CD4-positive, CD25-positive, alpha-beta regulatory T cell (primary cell): ENCODE data around the gene WDFY4. TPM values are rescaled to one million over a fixed set of nuclear protein-coding genes. Genes with fewer than 3 reads are reported as not detected.

Source experiments
- ATAC-seq, 2 donors: fragments of 150-1000 bp; cut with Tn5 transposase; one replicate each; pipeline ENCODE4 v1.10.0; 2021; ENCODE audit warnings: low read depth in 2 of 2, moderate number of reproducible peaks in 2 of 2, moderate library complexity in 1 of 2
- DNase-seq, 3 donors: peaks; one replicate each; pipeline versions ENCODE4 v3.0.0 to v3.0.0-alpha.2; 2012 to 2022; ENCODE audit warnings: mixed read lengths in 1 of 3
- H3K27ac ChIP-seq: one replicate; pipeline ENCODE4 v1.7.0; 2013; ENCODE audit warnings: mild to moderate bottlenecking, low read length; ENCODE audit not compliant: insufficient read depth, poor library complexity, severe bottlenecking
- H3K27me3 ChIP-seq: one replicate; pipeline ENCODE4 v1.7.0; 2013; ENCODE audit warnings: low read length; ENCODE audit not compliant: control insufficient read depth, insufficient read depth
- H3K36me3 ChIP-seq: one replicate; pipeline ENCODE4 v1.7.0; 2013; ENCODE audit warnings: mild to moderate bottlenecking, low read length, moderate library complexity; ENCODE audit not compliant: control insufficient read depth, insufficient read depth
- H3K4me1 ChIP-seq: 2 replicates; pipeline ENCODE4 v1.7.0; 2013; ENCODE audit warnings: mild to moderate bottlenecking, low read length; ENCODE audit not compliant: insufficient read depth, control insufficient read depth, poor library complexity, severe bottlenecking
- H3K4me3 ChIP-seq: one replicate; pipeline ENCODE4 v1.7.0; 2013; ENCODE audit warnings: low read depth, mild to moderate bottlenecking, low read length, moderate library complexity
- H3K9me3 ChIP-seq, 2 experiments: 1 replicate in 1 of 2; 2 replicates in 1 of 2; pipeline ENCODE4 v1.7.0; 2013; ENCODE audit warnings: low read length in 2 of 2, mild to moderate bottlenecking in 1 of 2, moderate library complexity in 1 of 2; ENCODE audit not compliant: control insufficient read depth in 2 of 2
- H3K27ac Mint-ChIP-seq, 3 donors: one replicate each; pipeline ENCODE4 v1.8.0; 2020 to 2022; ENCODE audit warnings: mild to moderate bottlenecking in 3 of 3, mixed read lengths in 3 of 3, moderate library complexity in 2 of 3
- H3K27me3 Mint-ChIP-seq: one replicate; pipeline ENCODE4 v1.8.0; 2022; ENCODE audit warnings: mild to moderate bottlenecking, mixed read lengths
- H3K36me3 Mint-ChIP-seq: one replicate; pipeline ENCODE4 v1.8.0; 2020; ENCODE audit warnings: mixed read lengths
- H3K4me1 Mint-ChIP-seq, 4 donors: one replicate each; pipeline ENCODE4 v1.8.0; 2020 to 2022; ENCODE audit warnings: mixed read lengths in 4 of 4, mild to moderate bottlenecking in 1 of 4
- H3K4me3 Mint-ChIP-seq, 4 donors: one replicate each; pipeline ENCODE4 v1.8.0; 2020 to 2022; ENCODE audit warnings: mild to moderate bottlenecking in 4 of 4, mixed read lengths in 4 of 4, moderate library complexity in 3 of 4
- H3K9me3 Mint-ChIP-seq, 7 donors: one replicate each; pipeline ENCODE4 v1.8.0; 2020 to 2022; ENCODE audit warnings: mixed read lengths in 7 of 7, mild to moderate bottlenecking in 3 of 7, moderate library complexity in 2 of 7
- polyA plus RNA-seq, 4 donors: library from polyadenylated mRNA; unstranded; fragments of 300-500 nt; fragmentation: Illumina TruSeq; gene quantifications; one replicate each; pipeline ENCODE4 v1.2.3, GENCODE V29; 2021
- total RNA-seq: library from RNA; stranded (reverse); gene quantifications from one replicate; pipeline ENCODE4 v1.2.3, GENCODE V29; 2022

The WDFY4 gene, protein sequence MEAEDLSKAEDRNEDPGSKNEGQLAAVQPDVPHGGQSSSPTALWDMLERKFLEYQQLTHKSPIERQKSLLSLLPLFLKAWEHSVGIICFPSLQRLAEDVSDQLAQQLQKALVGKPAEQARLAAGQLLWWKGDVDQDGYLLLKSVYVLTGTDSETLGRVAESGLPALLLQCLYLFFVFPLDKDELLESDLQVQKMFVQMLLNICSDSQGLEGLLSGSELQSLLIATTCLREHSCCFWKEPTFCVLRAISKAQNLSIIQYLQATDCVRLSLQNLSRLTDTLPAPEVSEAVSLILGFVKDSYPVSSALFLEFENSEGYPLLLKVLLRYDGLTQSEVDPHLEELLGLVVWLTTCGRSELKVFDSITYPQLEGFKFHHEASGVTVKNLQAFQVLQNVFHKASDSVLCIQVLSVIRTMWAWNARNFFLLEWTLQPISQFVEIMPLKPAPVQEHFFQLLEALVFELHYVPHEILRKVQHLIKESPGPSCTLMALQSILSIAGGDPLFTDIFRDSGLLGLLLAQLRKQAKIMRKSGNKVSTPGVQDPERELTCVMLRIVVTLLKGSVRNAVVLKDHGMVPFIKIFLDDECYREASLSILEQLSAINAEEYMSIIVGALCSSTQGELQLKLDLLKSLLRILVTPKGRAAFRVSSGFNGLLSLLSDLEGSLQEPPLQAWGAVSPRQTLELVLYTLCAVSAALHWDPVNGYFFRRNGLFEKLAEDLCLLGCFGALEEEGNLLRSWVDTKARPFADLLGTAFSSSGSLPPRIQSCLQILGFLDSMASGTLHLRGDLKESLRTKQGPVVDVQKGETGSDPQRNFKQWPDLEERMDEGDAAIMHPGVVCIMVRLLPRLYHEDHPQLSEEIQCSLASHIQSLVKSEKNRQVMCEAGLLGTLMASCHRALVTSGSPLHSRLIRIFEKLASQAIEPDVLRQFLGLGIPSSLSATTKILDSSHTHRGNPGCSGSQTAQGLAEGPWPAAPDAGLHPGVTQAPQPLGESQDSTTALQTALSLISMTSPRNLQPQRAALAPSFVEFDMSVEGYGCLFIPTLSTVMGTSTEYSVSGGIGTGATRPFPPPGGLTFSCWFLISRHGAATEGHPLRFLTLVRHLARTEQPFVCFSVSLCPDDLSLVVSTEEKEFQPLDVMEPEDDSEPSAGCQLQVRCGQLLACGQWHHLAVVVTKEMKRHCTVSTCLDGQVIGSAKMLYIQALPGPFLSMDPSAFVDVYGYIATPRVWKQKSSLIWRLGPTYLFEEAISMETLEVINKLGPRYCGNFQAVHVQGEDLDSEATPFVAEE (N-terminal part only)
- total RNA-seq (0.57 TPM), polyA plus RNA-seq (under 1 TPM; 0.15 to 0.51 (median 0.26) TPM)

DNA sequence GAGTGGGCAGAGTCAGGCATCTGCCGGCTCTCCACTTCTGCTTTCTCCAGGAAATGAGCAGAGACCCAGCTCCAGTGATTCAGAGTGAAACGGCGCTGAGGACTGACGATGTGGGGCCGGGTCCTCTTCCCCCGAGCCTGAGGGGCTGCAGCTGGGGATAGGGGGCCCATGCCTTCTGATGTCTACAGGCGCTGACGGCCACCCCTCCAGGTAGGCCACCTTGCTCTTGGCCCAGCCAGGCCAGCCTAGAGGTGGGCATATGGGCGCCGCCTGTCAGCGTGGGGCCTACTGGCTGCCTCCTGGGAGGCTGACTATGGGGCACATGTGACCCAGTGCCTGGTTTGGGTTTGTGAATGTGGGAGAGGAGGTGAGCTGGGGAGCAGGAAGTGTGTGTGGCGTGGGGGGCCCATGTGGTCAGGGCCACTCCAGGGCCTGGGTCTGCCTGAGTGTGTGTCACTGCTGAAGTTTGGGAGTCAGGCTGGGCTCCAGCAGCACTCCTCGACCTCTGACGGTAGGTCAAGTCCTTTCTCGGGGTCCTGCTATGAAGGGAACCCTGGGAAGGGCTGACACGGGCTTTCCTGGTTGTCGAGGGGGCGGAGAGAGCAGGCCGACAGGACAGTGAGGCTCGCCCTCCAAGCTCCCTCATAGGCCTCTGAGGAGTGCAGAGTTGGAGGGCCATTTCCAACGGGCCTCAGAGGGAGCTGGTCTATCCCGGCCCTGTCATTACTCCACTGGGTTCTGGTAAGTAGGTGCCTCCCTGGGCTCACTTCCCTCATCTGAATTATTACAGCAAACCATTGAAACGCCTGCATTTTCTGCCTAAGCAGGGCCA is at the start of gene WDFY4:
WDFY4 (plus strand) TSS at position 82 of the 832 bp plus-strand sequence. CDS start 24,860 bp downstream, outside the sequence.
- peaks cover 0 to 3% (median 0%) of the 10 kb centered on the region in 7 donors for H3K9me3 Mint-ChIP-seq
- no peak within 1 kb of the TSS for H3K4me3 Mint-ChIP-seq
- H3K27me3 ChIP-seq, result peaks cover 6% of the 10 kb centered on the region
- H3K27ac ChIP-seq, result no peak within 1 kb of the TSS
- no peaks in the 10 kb centered on the region for H3K36me3 Mint-ChIP-seq
- no peak within 1 kb of the TSS for H3K4me3 ChIP-seq
- peak within 1 kb of the TSS in 1 of 3 donors; percentile 80 for H3K27ac Mint-ChIP-seq
- no peaks in the 10 kb centered on the region for H3K4me1 ChIP-seq
- H3K36me3 ChIP-seq, result no peaks in the 10 kb centered on the region
- H3K27me3 Mint-ChIP-seq, result peaks cover 4% of the 10 kb centered on the region
- ATAC-seq, result peak; percentile 46 to 52
- H3K9me3 ChIP-seq, result no peaks in the 10 kb centered on the region
- peaks cover 0 to 2% (median under 1%) of the 10 kb centered on the region in 4 donors for H3K4me1 Mint-ChIP-seq
- no peak for DNase-seq

DNA sequence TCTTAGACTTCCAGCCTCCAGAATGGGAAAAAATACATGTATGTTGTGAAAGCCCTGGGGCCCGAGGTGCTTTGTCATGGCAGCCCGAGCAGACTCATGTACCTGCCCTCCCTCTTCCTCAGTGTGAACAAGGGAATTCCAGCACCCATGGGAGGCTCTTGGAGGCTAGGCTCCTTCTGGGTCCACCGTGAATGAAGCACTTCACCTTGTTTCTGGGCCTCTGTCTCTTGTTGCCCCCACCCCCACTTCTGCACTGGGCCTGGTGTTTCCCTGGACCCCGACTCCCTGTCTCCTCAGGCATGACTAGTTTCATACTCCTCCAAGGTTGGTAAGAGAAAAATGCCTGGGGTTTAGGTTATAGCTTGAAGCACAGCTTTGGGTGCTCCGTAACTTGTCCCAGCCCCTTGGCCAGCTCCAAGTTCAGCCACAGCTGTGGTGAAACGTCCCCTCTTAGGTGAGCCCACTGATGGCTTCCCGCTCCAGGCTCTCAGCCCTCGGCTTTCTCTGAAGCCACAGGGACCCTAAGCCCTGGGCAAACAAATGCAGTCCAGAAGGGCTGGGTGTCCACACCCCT is 49.6 kb upstream of the WDFY4 start:
- Histone ChIP-seq H3K36me3 (no peaks in the 10 kb centered on the region), H3K4me3 (no peak overlapping the region), H3K27ac (no peak overlapping the region), H3K9me3 (peaks cover 2% of the 10 kb centered on the region in 2 experiments), H3K4me1 (peaks cover 15% of the 10 kb centered on the region), H3K27me3 (peaks cover 2% of the 10 kb centered on the region)
- Mint-ChIP-seq H3K9me3 (peaks cover 0 to 10% (median 6%) of the 10 kb centered on the region in 7 donors), H3K36me3 (no peaks in the 10 kb centered on the region), H3K27me3 (peaks cover 21% of the 10 kb centered on the region), H3K4me1 (peaks cover 0 to 17% (median 7%) of the 10 kb centered on the region in 4 donors), H3K27ac (no peak overlapping the region), H3K4me3 (no peak overlapping the region)
- no peak for ATAC-seq
- DNase-seq, result no peak

GRCh38 chr10:48636231-48636630 is 48.4 kb upstream of the WDFY4 start:
- Histone ChIP-seq H3K27ac (no peak overlapping the region), H3K36me3 (no peaks in the 10 kb centered on the region), H3K9me3 (peaks cover 5 to 11% of the 10 kb centered on the region in 2 experiments), H3K4me3 (no peak overlapping the region), H3K4me1 (peaks cover 15% of the 10 kb centered on the region), H3K27me3 (peaks cover 2% of the 10 kb centered on the region)
- DNase-seq, result no peak
- H3K27me3 Mint-ChIP-seq, result peaks cover 21% of the 10 kb centered on the region
- H3K9me3 Mint-ChIP-seq, result peaks cover 0 to 14% (median 8%) of the 10 kb centered on the region in 7 donors
- no peak overlapping the region for H3K4me3 Mint-ChIP-seq
- H3K36me3 Mint-ChIP-seq, result no peaks in the 10 kb centered on the region
- H3K27ac Mint-ChIP-seq, result no peak overlapping the region
- ATAC-seq, result no peak
- peaks cover 0 to 17% (median 7%) of the 10 kb centered on the region in 4 donors for H3K4me1 Mint-ChIP-seq

GRCh38 chr10:48636901-48637300 is 47.8 kb upstream of the WDFY4 start:
- Mint-ChIP-seq H3K4me1 (peaks cover 0 to 17% (median 7%) of the 10 kb centered on the region in 4 donors), H3K27ac (no peak overlapping the region), H3K4me3 (no peak overlapping the region), H3K36me3 (no peaks in the 10 kb centered on the region), H3K9me3 (peaks cover 0 to 18% (median 9%) of the 10 kb centered on the region in 7 donors), H3K27me3 (peaks cover 16% of the 10 kb centered on the region)
- H3K4me1 ChIP-seq, result peaks cover 15% of the 10 kb centered on the region
- peaks cover 5 to 11% of the 10 kb centered on the region in 2 experiments for H3K9me3 ChIP-seq
- no peak overlapping the region for H3K4me3 ChIP-seq
- no peak overlapping the region for H3K27ac ChIP-seq
- peaks cover 2% of the 10 kb centered on the region for H3K27me3 ChIP-seq
- DNase-seq (no peak), ATAC-seq (no peak)
- no peaks in the 10 kb centered on the region for H3K36me3 ChIP-seq

DNA sequence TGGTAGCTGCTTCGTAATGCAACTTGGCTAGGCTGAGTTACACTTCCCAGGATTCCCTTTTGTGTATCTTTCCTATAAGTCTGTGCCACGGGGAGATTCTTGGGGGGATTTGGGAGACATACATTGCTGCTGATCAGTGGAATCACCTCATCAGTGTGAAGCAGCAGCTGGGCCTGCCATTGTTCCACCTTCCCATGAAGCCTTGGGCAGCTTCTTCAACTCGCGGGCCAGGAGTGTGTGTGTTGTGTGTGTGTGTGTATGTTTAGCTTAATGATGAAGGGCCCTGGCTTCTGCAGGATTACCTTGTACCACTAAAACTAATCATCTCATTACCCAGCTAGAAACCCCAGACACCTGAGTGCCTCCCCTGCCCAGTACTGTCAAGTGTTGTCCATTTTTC is 46.5 kb upstream of the WDFY4 start:
- Histone ChIP-seq H3K9me3 (peaks cover 5 to 11% of the 10 kb centered on the region in 2 experiments), H3K4me3 (no peak overlapping the region), H3K27ac (no peak overlapping the region), H3K27me3 (peaks cover 2% of the 10 kb centered on the region), H3K36me3 (no peaks in the 10 kb centered on the region), H3K4me1 (peaks cover 15% of the 10 kb centered on the region)
- no peak for DNase-seq
- Mint-ChIP-seq H3K36me3 (no peaks in the 10 kb centered on the region), H3K9me3 (peaks cover 0 to 22% (median 9%) of the 10 kb centered on the region in 7 donors), H3K4me1 (peaks cover 0 to 17% (median 7%) of the 10 kb centered on the region in 4 donors), H3K27me3 (peaks cover 13% of the 10 kb centered on the region), H3K27ac (no peak overlapping the region), H3K4me3 (no peak overlapping the region)
- ATAC-seq, result no peak

DNA sequence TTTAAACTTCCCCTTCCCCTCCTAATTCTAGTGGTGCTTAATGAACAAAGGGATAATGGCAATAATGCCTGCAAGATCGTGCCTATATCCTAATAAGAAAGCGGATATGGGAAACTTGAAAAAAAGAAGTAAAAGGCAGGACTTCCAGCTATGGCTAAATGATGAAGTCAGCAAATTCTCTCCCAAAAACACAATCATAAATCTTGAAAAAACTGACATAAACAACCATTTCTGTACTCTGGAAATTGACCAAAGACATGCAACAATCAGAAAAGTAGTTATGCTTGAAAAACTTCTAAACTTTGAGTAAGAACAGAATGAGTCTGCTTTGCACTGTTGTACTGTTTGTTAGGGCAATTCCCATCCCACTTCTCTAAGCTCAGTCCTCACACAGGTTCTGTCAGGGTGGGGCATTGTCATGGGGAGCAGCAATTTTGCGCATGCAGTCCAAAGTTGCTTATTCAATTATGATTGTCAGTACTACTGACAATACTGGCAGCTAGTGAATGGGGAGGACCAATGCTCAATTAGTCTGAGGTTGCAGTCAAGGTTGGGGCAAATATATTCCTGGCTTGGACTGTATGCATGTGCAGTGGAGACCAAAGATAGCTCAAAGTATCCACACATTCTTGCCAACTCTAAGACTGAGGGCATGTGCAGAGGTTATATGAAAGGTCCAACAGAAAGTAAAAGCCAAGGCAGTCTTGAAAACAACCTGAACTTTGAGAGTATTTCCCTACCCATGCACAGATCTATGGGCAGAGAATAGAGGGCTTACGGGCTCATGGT is 45.7 kb upstream of the WDFY4 start:
- peaks cover 0 to 22% (median 7%) of the 10 kb centered on the region in 7 donors for H3K9me3 Mint-ChIP-seq
- no peaks in the 10 kb centered on the region for H3K36me3 Mint-ChIP-seq
- H3K36me3 ChIP-seq, result no peaks in the 10 kb centered on the region
- H3K4me3 Mint-ChIP-seq, result no peak overlapping the region
- no peak for ATAC-seq
- H3K4me1 ChIP-seq, result peaks cover 11% of the 10 kb centered on the region
- no peak overlapping the region for H3K4me3 ChIP-seq
- peaks cover 13% of the 10 kb centered on the region for H3K27me3 Mint-ChIP-seq
- H3K27ac ChIP-seq, result no peak overlapping the region
- H3K27me3 ChIP-seq, result peaks cover 2% of the 10 kb centered on the region
- DNase-seq, result no peak
- peaks cover 0 to 10% (median 4%) of the 10 kb centered on the region in 4 donors for H3K4me1 Mint-ChIP-seq
- peaks cover 5 to 11% of the 10 kb centered on the region in 2 experiments for H3K9me3 ChIP-seq
- no peak overlapping the region for H3K27ac Mint-ChIP-seq
